ACHN (cell line): Measurements from ENCODE around the gene NEU2.
"Not testable (repeated sequence)": the region's sequence is repeated elsewhere in the genome, so short reads cannot be mapped to it uniquely, and the experiment has no call there.

ENCODE experiments used
- DNase-seq: peaks from one replicate; pipeline ENCODE4 v3.0.0-alpha.2; 2015
- in situ Hi-C: cut with HindIII; loops from 2 replicates; pipeline ENCODE4 v1.10.0; 2017; ENCODE audit warnings: low sequenced_read_pairs, low pct_ligation_motif_present, low pct_unique_long_range_greater_than_20kb

NEU2 gene

GRCh38 chr2:233048569-233049193, 16.2 kb downstream of the NEU2 start:
- in situ Hi-C loops, result no loop called here
- no peak for DNase-seq

- no peak for DNase-seq
- in situ Hi-C loops, result no loop called here
Observed at GRCh38 chr2:233049194-233049761, 16.8 kb downstream of the NEU2 start.

DNA sequence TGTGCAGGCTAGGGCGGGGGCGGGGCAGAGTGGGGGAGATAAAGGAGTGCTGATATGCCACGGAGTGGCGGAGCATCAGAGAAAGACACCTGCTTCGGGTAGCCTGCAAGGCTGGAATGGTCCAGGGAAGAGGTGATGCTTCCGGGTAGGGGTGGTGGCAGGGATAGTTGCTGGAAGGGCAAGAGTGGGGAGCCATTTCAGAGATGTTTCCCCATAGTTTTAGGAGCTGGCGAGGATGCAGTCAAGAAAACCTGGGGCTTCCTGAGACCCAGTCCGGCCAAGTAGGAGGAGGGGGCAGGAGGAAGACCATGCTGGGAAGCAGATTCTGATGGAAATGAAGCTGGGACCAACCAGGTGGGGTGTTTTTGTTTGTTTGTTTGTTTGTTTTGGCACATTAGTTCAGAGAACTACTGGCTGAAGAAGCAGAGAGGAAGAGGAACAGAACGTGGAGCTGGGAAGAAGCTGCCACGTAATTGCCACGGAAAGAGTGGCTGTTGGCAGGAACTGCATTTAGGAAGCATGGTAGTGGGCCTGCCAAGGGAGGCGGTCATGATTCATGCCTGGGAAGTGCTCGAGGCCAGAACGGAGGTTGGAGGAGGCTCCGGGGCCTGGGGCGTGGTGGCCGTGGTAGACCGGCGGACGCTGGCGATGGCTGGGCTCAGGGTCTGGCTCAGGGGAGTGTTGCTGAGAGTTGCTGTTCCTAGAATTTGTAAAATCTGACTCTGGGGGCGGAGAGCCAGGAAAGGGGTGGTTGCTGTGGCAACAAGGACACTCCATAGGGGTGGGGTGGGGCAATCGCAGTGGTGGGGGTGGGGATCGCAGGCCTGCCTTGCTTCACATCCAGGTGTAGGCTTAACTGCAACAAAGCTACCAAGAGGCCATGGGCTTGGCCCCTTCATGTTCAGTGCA, 19.0 kb downstream of the NEU2 start:
- in situ Hi-C loops, result no loop called here
- DNase-seq, result no peak

DNA sequence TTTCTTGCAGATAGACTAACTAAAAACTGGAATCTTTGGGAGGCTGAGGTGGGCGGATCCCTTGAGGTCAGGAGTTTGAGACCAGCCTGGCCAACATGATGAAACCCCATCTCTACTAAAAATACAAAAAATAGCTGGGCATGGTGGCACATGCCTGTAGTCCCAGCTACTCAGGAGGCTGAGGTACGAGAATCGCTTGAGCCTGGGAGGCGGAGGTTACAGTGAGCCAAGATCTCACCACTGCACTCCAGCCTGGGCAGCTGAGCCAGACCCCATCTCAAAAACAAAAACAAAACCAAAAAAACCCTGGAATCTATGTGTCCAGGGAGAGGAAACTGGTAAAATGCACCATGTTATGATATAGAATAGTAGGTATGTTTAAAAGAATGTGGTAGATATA, 20.0 kb downstream of the NEU2 start:
- in situ Hi-C loops, DNase-seq: not testable (repeated sequence)

DNA sequence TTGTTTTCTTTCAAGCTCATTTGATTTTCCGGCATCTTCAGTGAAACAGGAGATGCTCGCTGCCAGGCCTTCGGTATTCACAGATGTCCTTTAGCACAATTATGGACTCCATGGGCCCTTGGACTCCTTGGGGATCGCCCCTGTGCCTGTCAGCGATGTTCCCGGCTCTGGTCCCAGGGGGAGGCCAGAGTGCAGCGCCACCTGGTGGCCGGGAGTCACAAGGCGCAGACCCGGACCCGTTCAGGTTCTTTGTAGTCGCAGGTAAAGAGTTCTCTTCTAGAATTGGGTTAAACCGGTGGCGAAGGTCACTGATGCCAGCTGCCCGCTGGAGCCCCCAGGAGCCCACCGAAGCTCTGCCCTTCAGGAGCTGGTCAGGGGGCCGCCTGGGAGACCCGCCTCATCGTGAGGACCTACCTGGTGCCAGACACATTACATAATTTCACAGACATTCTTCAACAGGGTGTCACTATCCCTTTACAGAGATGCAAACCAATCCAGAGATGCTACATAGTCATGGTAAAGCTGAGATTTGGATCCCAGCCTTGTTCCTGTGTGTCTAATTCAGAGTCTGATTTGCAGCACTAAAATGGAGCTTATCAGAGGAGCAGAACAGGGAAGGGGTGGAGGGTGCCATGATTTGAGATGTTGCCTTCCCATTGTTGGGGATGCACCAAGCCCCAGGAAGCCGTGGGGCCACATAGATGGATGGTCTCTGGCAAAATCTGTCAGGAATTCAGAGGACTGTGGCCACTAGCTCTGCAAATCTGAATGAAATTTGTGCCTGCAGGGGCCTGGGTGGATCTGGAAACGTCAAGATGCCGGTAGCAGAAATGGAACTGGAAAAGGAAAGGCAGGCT, 21.7 kb downstream of the NEU2 start:
- in situ Hi-C loops, result no loop called here
- peak; percentile 60 for DNase-seq

DNA sequence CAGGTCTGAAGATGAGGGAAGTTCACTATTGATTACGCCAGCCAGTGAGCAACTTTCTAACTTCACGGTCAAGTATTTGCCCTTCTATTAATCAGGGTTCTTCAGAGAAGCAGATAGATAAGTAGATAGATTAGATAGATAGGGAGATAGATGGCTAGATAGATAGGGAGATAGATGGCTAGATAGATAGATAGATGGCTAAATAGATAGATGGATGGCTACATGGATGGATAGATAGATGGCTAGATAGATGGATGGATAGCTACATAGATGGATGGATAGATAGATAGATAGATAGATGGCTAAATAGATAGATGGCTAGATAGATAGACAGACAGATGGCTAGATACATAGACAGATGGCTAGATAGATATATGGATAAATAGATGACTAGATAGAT, 22.9 kb downstream of the NEU2 start:
- in situ Hi-C loops, result no loop called here
- no peak for DNase-seq

DNA sequence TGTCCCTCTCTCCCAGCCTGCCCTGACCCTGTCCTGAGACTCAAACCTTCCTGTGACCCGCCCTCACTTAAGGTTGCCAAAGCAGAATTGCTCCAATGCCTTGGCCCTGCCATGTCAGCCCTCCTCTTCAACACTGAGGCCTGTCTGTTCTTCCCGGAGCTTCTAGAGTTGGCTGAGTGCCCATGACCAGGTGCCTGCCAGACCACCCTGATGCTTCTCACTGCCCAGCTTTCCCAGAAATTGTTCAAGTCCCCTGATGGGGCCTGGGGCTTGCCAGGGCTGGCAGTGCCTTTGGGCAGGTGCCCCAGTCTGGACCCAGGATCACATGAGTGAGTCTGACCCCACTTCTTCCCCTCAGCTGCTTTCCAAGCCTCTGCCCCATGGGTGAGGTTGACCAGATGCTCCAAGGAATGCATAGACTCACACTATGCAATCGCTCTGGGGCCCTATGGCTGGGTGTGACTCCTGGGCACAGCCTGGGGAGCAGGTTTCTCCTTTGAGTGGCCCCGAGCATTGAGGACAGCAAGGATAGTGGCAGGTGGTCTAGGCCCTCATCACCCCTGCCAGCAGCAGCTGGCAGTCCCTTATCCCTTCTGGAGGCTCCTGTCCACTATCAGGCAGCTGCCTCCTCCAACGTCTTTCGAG, 24.6 kb downstream of the NEU2 start:
- in situ Hi-C loops, result no loop called here
- DNase-seq, result no peak

GRCh38 chr2:233058717-233059546, 26.5 kb downstream of the NEU2 start:
- DNase-seq, result no peak
- in situ Hi-C loops, result no loop called here

DNA sequence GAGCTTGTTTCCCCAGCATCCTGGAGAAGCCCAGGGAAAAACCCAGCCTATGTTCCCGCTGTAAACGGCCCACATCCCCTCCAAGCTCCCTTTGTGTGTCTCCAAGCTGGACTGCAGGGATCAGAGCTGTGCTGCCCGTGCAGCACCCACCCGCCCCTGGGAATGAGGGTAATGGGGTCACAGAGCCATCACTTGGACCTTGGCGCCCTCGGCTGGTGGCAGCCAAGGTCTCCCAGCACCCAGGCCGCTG, 27.0 kb downstream of the NEU2 start:
- in situ Hi-C loops, result no loop called here
- DNase-seq, result no peak

DNA sequence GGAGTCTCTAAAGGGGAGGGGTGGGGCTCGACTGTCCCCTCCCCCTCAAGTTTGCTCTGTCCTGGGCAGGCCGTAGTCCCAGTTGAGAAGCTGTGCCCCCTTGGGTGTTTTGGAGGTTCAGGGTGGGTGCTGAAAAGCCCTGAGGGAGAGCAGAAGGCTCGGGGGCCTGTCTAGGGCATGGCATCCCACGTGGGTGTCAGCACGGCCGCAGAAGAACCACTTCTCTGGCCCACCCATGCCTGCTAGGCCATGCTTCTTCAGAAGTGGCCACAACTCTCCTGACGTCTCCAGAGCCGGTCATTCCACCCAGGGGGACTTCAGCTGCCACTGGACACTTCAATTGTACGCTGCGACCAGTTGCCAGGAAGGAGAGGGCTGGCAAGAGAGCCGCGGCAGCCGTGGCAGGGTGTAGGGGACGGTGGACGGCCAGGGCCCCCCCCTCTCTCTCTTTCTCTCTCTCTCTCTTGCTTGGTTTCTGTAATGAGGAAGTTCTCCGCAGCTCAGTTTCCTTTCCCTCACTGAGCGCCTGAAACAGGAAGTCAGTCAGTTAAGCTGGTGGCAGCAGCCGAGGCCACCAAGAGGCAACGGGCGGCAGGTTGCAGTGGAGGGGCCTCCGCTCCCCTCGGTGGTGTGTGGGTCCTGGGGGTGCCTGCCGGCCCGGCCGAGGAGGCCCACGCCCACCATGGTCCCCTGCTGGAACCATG, 27.5 kb downstream of the NEU2 start, which contains the start of gene INPP5D:
Gene INPP5D (plus strand): TSS at position 546 of the 704 bp plus-strand sequence. CDS start 137 bp downstream, at position 683.
- DNase-seq, result no peak
- in situ Hi-C loops, result no loop called here

GRCh38 chr2:233060501-233060979, 28.1 kb downstream of the NEU2 start:
- DNase-seq, result no peak
- in situ Hi-C loops, result no loop called here

DNA sequence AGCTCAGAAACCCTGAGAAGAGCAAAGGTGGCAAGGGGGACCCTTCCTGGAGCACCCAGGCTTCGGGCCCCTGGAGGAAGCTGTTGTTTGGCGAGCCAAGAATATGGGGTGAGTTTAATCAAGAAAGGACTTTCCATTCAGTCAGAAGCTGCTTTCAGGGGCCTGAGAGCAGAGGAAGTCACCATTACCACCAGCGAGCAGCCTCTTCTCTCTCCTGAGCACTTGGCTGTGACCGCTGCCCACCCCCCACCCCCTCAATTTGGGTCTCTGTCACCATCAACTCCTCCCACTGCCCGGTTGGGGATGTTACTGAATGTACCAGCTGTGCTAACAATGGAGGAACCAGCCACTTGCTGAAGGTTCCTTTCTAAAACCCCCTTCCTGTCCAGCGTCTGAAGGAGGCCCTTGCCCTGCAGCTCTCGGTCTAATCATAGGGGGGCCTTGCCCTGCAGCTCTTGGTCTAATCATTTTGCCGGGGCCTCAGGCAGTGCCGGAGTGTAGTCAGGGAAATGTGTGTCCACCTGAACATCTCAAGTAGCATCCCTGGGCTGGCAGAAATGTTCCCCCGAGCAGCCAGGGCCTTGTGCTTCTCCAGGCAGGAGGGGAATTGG, 28.6 kb downstream of the NEU2 start:
- DNase-seq, result no peak
- in situ Hi-C loops, result no loop called here

- DNase-seq, result no peak
Observed at GRCh38 chr2:233061591-233062450, 29.3 kb downstream of the NEU2 start.

GRCh38 chr2:233062451-233062850, 30.0 kb downstream of the NEU2 start:
- DNase-seq, result no peak
- in situ Hi-C loops, result no loop called here

More at GRCh38 chr2:233061591-233062450, 29.3 kb downstream of the NEU2 start:
- in situ Hi-C loops, result no loop called here

GRCh38 chr2:233062946-233063268, 30.4 kb downstream of the NEU2 start:
- in situ Hi-C loops, result no loop called here
- DNase-seq, result no peak
